Stimulated activated CD4-positive, alpha-beta T cell treated with anti-CD3 and anti-CD28 coated beads, Interleukin-1b, Interleukin-23, amount 100 ng/mL, for 4 hours (primary cell): ENCODE measurements around the gene KRTAP10-1.
"Not testable (repeated sequence)": the region's sequence is repeated elsewhere in the genome, so short reads cannot be mapped to it uniquely, and the experiment has no call there.

Source experiments
- DNase-seq, 2 donors: peaks; one replicate each; pipeline ENCODE4 v3.0.0-alpha.2; 2020; ENCODE audit warnings: low read depth in 2 of 2

The KRTAP10-1 gene

GRCh38 chr21:44571296-44571695 lies 31.3 kb upstream of the KRTAP10-1 start:
- no peak for DNase-seq

- no peak for DNase-seq
Observed at GRCh38 chr21:44569861-44570517, 30.0 kb upstream of the KRTAP10-1 start.

GRCh38 chr21:44568667-44569556 lies 28.9 kb upstream of the KRTAP10-1 start:
- no peak for DNase-seq

- DNase-seq, result no peak
Observed at GRCh38 chr21:44568261-44568660, 28.3 kb upstream of the KRTAP10-1 start.

- DNase-seq, result no peak
Observed at GRCh38 chr21:44567481-44568171, 27.6 kb upstream of the KRTAP10-1 start.

- DNase-seq, result no peak
Observed at GRCh38 chr21:44566403-44566802, 26.4 kb upstream of the KRTAP10-1 start.

GRCh38 chr21:44564886-44565598 lies 25.0 kb upstream of the KRTAP10-1 start:
- DNase-seq, result no peak

GRCh38 chr21:44564099-44564498 lies 24.1 kb upstream of the KRTAP10-1 start:
- DNase-seq, result no peak

GRCh38 chr21:44558695-44559094 lies 18.7 kb upstream of the KRTAP10-1 start, which contains the start of gene KRTAP10-3:
TSS of gene KRTAP10-3 (minus strand) at chr21:44558795. CDS start at chr21:44558715, 80 bp downstream.
- no peak for DNase-seq

- not testable (repeated sequence) for DNase-seq
Observed at GRCh38 chr21:44558329-44558675, 18.3 kb upstream of the KRTAP10-1 start.

- DNase-seq, result no peak
Observed at GRCh38 chr21:44557491-44558328, 17.7 kb upstream of the KRTAP10-1 start.

- no peak for DNase-seq
Observed at GRCh38 chr21:44556879-44557278, 16.9 kb upstream of the KRTAP10-1 start.

GRCh38 chr21:44555200-44555875 lies 15.3 kb upstream of the KRTAP10-1 start:
- no peak for DNase-seq

GRCh38 chr21:44552681-44553080 lies 12.7 kb upstream of the KRTAP10-1 start:
- no peak for DNase-seq

- DNase-seq, result no peak
Observed at GRCh38 chr21:44552136-44552535, 12.1 kb upstream of the KRTAP10-1 start.

GRCh38 chr21:44551340-44551961 lies 11.5 kb upstream of the KRTAP10-1 start, which contains the start of gene KRTAP10-2:
TSS of gene KRTAP10-2 (minus strand) at chr21:44551505. CDS start at chr21:44551458, 47 bp downstream.
- no peak for DNase-seq

GRCh38 chr21:44550807-44551206 lies 10.8 kb upstream of the KRTAP10-1 start:
- no peak for DNase-seq

GRCh38 chr21:44550285-44550684 lies 10.3 kb upstream of the KRTAP10-1 start:
- DNase-seq, result not testable (repeated sequence)

GRCh38 chr21:44549525-44550211 lies 9.7 kb upstream of the KRTAP10-1 start:
- no peak for DNase-seq
